ENCODE measurements around the gene KIDINS220.

Gene KIDINS220

GRCh38 chr2:8803658-8804379, 33.6 kb downstream of the KIDINS220 start:
- no peak for FAIRE-seq

- no peak for FAIRE-seq
Measured at GRCh38 chr2:8802741-8803140, 34.7 kb downstream of the KIDINS220 start.

GRCh38 chr2:8800821-8801220, 36.6 kb downstream of the KIDINS220 start:
- FAIRE-seq = no peak

GRCh38 chr2:8800218-8800617, 37.2 kb downstream of the KIDINS220 start:
- FAIRE-seq = no peak

GRCh38 chr2:8799004-8799403, 38.4 kb downstream of the KIDINS220 start:
- no peak for FAIRE-seq

- no peak for FAIRE-seq
Measured at GRCh38 chr2:8798393-8798792, 39.0 kb downstream of the KIDINS220 start.

- FAIRE-seq = no peak
Measured at GRCh38 chr2:8797682-8798081, 39.7 kb downstream of the KIDINS220 start.

GRCh38 chr2:8796878-8797550, 40.4 kb downstream of the KIDINS220 start:
- no peak for FAIRE-seq

GRCh38 chr2:8796315-8796848, 41.0 kb downstream of the KIDINS220 start:
- FAIRE-seq = no peak

GRCh38 chr2:8794923-8795825, 42.2 kb downstream of the KIDINS220 start:
- no peak for FAIRE-seq

- FAIRE-seq = no peak
Measured at GRCh38 chr2:8790739-8791162, 46.7 kb downstream of the KIDINS220 start.

GRCh38 chr2:8786463-8786862, 51.0 kb downstream of the KIDINS220 start:
- no peak for FAIRE-seq

- FAIRE-seq = no peak
Measured at GRCh38 chr2:8779795-8780671, 57.4 kb downstream of the KIDINS220 start.

- FAIRE-seq = no peak
Measured at GRCh38 chr2:8774371-8774770, 63.0 kb downstream of the KIDINS220 start.

- no peak for FAIRE-seq
Measured at GRCh38 chr2:8767324-8767723, 70.1 kb downstream of the KIDINS220 start.

GRCh38 chr2:8761529-8762164, 75.8 kb downstream of the KIDINS220 start:
- FAIRE-seq = peak; percentile 97

- no peak for FAIRE-seq
Measured at GRCh38 chr2:8756716-8757115, 80.7 kb downstream of the KIDINS220 start.

- no peak for FAIRE-seq
Measured at GRCh38 chr2:8756230-8756629, 81.2 kb downstream of the KIDINS220 start.

- no peak for FAIRE-seq
Measured at GRCh38 chr2:8754106-8754776, 83.2 kb downstream of the KIDINS220 start.

GRCh38 chr2:8753609-8754008, 83.8 kb downstream of the KIDINS220 start:
- FAIRE-seq = no peak

- FAIRE-seq = no peak
Measured at GRCh38 chr2:8752385-8752784, 85.0 kb downstream of the KIDINS220 start.
